HCEC 1CT (cell line): ENCODE measurements around the gene OR2B3.
"Not testable (repeated sequence)": the region's sequence is repeated elsewhere in the genome, so short reads cannot be mapped to it uniquely, and the experiment has no call there.

Experiments
- DNase-seq: peaks from one replicate; pipeline ENCODE4 v3.0.0-alpha.2; 2017

The OR2B3 gene

GRCh38 chr6:29087213-29087612, at the start of gene OR2B3:
Gene OR2B3 (minus strand): TSS chr6:29087313. CDS start chr6:29087248, 65 bp downstream.
- no peak for DNase-seq

GRCh38 chr6:29131691-29132090, 44.6 kb upstream of the OR2B3 start:
- no peak for DNase-seq

- DNase-seq = no peak
These were observed 43.5 kb upstream of the OR2B3 start for GRCh38 chr6:29130644-29131043.

GRCh38 chr6:29129326-29130012, 42.4 kb upstream of the OR2B3 start:
- DNase-seq = no peak

GRCh38 chr6:29114964-29115363, 27.9 kb upstream of the OR2B3 start:
- DNase-seq = not testable (repeated sequence)

- DNase-seq = no peak
These were observed 25.0 kb upstream of the OR2B3 start for GRCh38 chr6:29112135-29112534.

GRCh38 chr6:29107758-29108157, 20.6 kb upstream of the OR2B3 start, which contains the start of gene OR2J3:
Gene OR2J3 (plus strand): TSS chr6:29108058. CDS start chr6:29111891, 3,833 bp downstream.
- DNase-seq = no peak

GRCh38 chr6:29099190-29099589, 12.1 kb upstream of the OR2B3 start, which contains the start of gene OR2J1:
Gene OR2J1 (plus strand): TSS chr6:29099490. CDS start chr6:29100943, 1,453 bp downstream.
- DNase-seq = no peak

GRCh38 chr6:29097803-29098202, 10.7 kb upstream of the OR2B3 start:
- no peak for DNase-seq

- DNase-seq = no peak
These were observed 5.8 kb upstream of the OR2B3 start for GRCh38 chr6:29092957-29093356.

- DNase-seq = no peak
These were observed 4.7 kb downstream of the OR2B3 start for GRCh38 chr6:29082457-29082856.

- DNase-seq = no peak
These were observed 5.8 kb downstream of the OR2B3 start for GRCh38 chr6:29081312-29081711.

GRCh38 chr6:29079203-29079602, 7.9 kb downstream of the OR2B3 start:
- DNase-seq = no peak

GRCh38 chr6:29071831-29072723, 15.0 kb downstream of the OR2B3 start:
- peak; percentile 12 for DNase-seq

GRCh38 chr6:29051680-29052079, 35.4 kb downstream of the OR2B3 start:
- DNase-seq = no peak

- no peak for DNase-seq
These were observed 42.0 kb downstream of the OR2B3 start, which contains the start of gene OR2W1 for GRCh38 chr6:29045075-29045474. Gene OR2W1 (minus strand): TSS chr6:29045175. CDS start chr6:29045175, 0 bp downstream.
